Measurements from ENCODE around the gene CDH24.

The CDH24 gene

DNA sequence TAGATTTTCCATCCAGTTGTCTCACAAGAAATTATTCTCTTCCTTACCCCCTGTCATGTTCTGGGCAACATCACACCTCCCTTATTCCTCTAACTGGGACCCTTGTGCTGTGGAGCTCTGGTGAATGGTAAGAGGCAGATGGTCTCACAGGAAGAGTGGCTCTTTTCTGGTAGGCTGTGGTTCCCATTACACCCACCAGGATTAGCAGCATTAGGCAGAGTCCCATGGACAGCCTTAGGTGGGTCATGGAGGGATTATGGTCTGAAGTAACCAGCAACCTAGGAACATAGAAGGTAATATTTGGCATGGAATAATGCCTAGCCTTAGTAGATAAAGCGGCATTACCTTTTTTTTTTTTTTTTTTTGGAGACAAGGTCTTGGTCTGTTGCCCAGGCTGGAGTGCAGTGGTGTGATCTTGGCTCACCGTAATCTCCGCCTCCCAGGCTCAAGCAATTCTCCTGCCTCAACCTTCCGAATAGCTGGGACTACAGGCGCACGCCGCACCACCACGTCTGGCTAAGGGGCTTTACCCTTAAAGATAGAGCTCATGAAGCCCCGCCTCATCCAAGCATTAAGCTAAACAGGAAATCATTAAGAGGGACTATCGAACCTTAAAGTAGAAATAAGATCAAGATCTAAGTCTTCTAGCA is 42.0 kb upstream of the CDH24 start:
- Histone ChIP-seq H3K4me3 (ENCODE audit: low read depth, low read length, poor library complexity, severe bottlenecking) (no peak overlapping the region), H2AFZ (ENCODE audit: low read length) (no peak overlapping the region), H3K9ac (ENCODE audit: low read length) (no peak overlapping the region), H3K27me3 (ENCODE audit: insufficient read depth, low read length) (no peaks in the 10 kb centered on the region), H4K20me1 (ENCODE audit: insufficient read depth, low read length) (no peaks in the 10 kb centered on the region), H3K9me2 (ENCODE audit: low read depth, low read length) (no peaks in the 10 kb centered on the region), H3F3A (ENCODE audit: insufficient read depth, low read length) (no peaks in the 10 kb centered on the region), H3K27ac (ENCODE audit: low read depth, low read length, poor library complexity, severe bottlenecking) (no peak overlapping the region), H3K9me3 (ENCODE audit: low read length) (no peaks in the 10 kb centered on the region), H3K4me1 (ENCODE audit: insufficient read depth, low read length, severe bottlenecking) (peaks cover 12% of the 10 kb centered on the region), H3K79me2 (ENCODE audit: insufficient read depth, low read length) (peaks cover 6% of the 10 kb centered on the region), H3K4me2 (ENCODE audit: low read length) (no peak overlapping the region), H3K36me3 (ENCODE audit: insufficient read depth, low read length) (peaks cover 29% of the 10 kb centered on the region)
- no peak for TF ChIP-seq EZH2 (IDR thresholded peaks at IDR 0.05; ENCODE audit: borderline replicate concordance, low read length)
- TF ChIP-seq, protein P1, sequence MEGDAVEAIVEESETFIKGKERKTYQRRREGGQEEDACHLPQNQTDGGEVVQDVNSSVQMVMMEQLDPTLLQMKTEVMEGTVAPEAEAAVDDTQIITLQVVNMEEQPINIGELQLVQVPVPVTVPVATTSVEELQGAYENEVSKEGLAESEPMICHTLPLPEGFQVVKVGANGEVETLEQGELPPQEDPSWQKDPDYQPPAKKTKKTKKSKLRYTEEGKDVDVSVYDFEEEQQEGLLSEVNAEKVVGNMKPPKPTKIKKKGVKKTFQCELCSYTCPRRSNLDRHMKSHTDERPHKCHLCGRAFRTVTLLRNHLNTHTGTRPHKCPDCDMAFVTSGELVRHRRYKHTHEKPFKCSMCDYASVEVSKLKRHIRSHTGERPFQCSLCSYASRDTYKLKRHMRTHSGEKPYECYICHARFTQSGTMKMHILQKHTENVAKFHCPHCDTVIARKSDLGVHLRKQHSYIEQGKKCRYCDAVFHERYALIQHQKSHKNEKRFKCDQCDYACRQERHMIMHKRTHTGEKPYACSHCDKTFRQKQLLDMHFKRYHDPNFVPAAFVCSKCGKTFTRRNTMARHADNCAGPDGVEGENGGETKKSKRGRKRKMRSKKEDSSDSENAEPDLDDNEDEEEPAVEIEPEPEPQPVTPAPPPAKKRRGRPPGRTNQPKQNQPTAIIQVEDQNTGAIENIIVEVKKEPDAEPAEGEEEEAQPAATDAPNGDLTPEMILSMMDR (IDR thresholded peaks at IDR 0.05; ENCODE audit: low read length): no peak

DNA sequence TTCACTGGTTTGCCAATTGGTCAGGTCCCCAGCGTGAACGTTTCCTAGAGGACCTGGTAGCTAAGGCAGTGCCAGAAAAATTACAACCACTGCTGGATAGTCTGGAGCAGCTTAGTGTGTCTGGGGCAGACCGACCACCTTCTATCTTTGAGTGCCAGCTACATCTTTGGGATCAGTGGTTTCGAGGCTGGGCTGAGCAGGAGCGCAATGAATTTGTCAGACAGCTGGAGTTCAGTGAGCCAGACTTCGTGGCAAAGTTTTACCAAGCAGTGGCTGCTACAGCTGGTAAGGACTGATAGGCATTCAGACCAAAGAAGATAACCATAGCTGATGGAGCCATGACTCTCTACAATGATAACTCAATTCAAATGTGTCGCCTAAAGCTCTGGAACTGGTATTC is 40.5 kb upstream of the CDH24 start:
- no peaks in the 10 kb centered on the region for H4K20me1 ChIP-seq (ENCODE audit: insufficient read depth, low read length)
- H3K79me2 ChIP-seq (ENCODE audit: insufficient read depth, low read length): peaks cover 21% of the 10 kb centered on the region

DNA sequence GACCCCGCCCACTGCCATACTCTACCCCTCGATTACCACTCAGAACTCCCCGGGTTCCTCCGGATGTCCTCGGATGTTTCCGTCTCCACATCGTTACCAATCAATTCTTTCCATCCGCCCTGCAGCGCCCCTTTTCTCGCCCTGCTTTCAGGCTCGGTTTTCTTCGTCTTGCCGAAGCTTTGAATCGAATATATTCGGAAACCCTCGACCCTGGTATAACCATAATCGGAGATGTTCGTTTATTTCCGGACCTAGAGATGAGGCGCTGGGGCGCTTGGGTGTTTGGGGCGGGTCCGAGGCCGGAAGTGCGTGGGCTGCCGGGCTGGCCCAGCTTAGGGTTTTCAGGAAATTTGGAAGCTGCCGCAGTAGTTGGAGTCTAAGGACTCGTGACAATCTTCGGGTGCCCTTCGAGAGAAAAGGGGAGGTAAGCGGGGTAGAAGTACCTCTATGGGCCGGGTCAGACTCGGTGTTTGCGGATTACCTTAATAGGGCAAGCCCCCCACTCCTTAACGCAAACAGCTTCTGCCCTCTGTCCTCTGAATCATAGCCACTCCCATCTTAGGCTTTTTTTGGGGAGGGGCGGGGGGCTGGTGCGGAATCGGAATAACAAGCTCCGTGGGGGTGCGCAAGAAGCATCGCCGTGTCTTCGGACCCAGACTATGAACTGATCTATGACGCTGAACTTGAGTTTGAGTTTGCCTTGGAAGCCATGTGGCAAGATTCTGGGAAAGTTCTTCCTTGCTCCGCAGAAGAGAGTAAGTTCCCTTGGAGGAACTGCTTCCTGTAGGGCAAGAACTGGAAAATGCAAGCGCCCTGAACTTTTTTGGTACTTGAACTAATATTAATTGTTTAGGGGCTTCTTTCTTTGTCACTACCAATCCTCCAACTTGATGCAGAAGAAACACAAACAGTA is 38.1 kb upstream of the CDH24 start, which contains the start of gene C14orf119:
TSS of gene C14orf119 (plus strand) at position 310 of the 913 bp plus-strand sequence. CDS start 2,154 bp downstream, outside the sequence.
- Histone ChIP-seq H3K4me2 (ENCODE audit: low read length) (peak within 1 kb of the TSS; percentile 93), H3F3A (ENCODE audit: insufficient read depth, low read length) (no peaks in the 10 kb centered on the region), H3K79me2 (ENCODE audit: insufficient read depth, low read length) (peaks cover 30% of the 10 kb centered on the region), H3K9me3 (ENCODE audit: low read length) (no peaks in the 10 kb centered on the region), H4K20me1 (ENCODE audit: insufficient read depth, low read length) (no peaks in the 10 kb centered on the region), H3K36me3 (ENCODE audit: insufficient read depth, low read length) (peaks cover 59% of the 10 kb centered on the region), H3K4me1 (ENCODE audit: insufficient read depth, low read length, severe bottlenecking) (peaks cover 25% of the 10 kb centered on the region), H2AFZ (ENCODE audit: low read length) (no peak within 1 kb of the TSS), H3K27ac (ENCODE audit: low read depth, low read length, poor library complexity, severe bottlenecking) (peak within 1 kb of the TSS; percentile 77), H3K9me2 (ENCODE audit: low read depth, low read length) (no peaks in the 10 kb centered on the region), H3K4me3 (ENCODE audit: low read depth, low read length, poor library complexity, severe bottlenecking) (peak within 1 kb of the TSS; percentile 73), H3K9ac (ENCODE audit: low read length) (peak within 1 kb of the TSS; percentile 83), H3K27me3 (ENCODE audit: insufficient read depth, low read length) (no peaks in the 10 kb centered on the region)
- TF ChIP-seq, protein P1 (IDR thresholded peaks at IDR 0.05; ENCODE audit: low read length): no peak
- no peak for TF ChIP-seq EZH2 (IDR thresholded peaks at IDR 0.05; ENCODE audit: borderline replicate concordance, low read length)

More for the DNA sequence above, 40.5 kb upstream of the CDH24 start:
- Histone ChIP-seq H3K4me1 (ENCODE audit: insufficient read depth, low read length, severe bottlenecking) (peaks cover 25% of the 10 kb centered on the region), H3K27ac (ENCODE audit: low read depth, low read length, poor library complexity, severe bottlenecking) (no peak overlapping the region), H3K9ac (ENCODE audit: low read length) (no peak overlapping the region), H3F3A (ENCODE audit: insufficient read depth, low read length) (no peaks in the 10 kb centered on the region), H3K4me2 (ENCODE audit: low read length) (no peak overlapping the region), H2AFZ (ENCODE audit: low read length) (no peak overlapping the region), H3K4me3 (ENCODE audit: low read depth, low read length, poor library complexity, severe bottlenecking) (no peak overlapping the region), H3K9me3 (ENCODE audit: low read length) (no peaks in the 10 kb centered on the region), H3K27me3 (ENCODE audit: insufficient read depth, low read length) (no peaks in the 10 kb centered on the region), H3K36me3 (ENCODE audit: insufficient read depth, low read length) (peaks cover 35% of the 10 kb centered on the region), H3K9me2 (ENCODE audit: low read depth, low read length) (no peaks in the 10 kb centered on the region)
- TF ChIP-seq EZH2 (IDR thresholded peaks at IDR 0.05; ENCODE audit: borderline replicate concordance, low read length): no peak
- TF ChIP-seq, protein P1 (IDR thresholded peaks at IDR 0.05; ENCODE audit: low read length): no peak
